Natural killer cell (primary cell): ENCODE results near the gene CBS. TPM values are rescaled to one million over a fixed set of nuclear protein-coding genes. Genes with fewer than 3 reads are reported as not detected.
A peak's percentile ranks its signal among the peaks of the same experiment; 100 is the strongest.
"Not testable (repeated sequence)": the region's sequence is repeated elsewhere in the genome, so short reads cannot be mapped to it uniquely, and the experiment has no call there.

ENCODE experiments used
- ATAC-seq, 3 donors: fragments of 150-1000 bp in 2 of 3; fragments of 200-7000 bp in 1 of 3; cut with Tn5 transposase; 1 replicate in 1 of 3; 2 replicates in 2 of 3; pipeline ENCODE4 v1.10.0; 2021; ENCODE audit warnings: mild to moderate bottlenecking in 2 of 3, moderate library complexity in 2 of 3
- DNase-seq, 2 donors: peaks; one replicate each; pipeline versions ENCODE4 v3.0.0 to v3.0.0-alpha.2; 2013 to 2021; ENCODE audit warnings: mixed read lengths in 1 of 2
- H3K27ac ChIP-seq: one replicate; pipeline ENCODE4 v1.5.1; 2013; ENCODE audit warnings: mild to moderate bottlenecking, low read length
- H3K27me3 ChIP-seq: one replicate; pipeline ENCODE4 v1.6.1; 2013; ENCODE audit warnings: low read length; ENCODE audit not compliant: control insufficient read depth, insufficient read depth
- H3K36me3 ChIP-seq: one replicate; pipeline ENCODE4 v1.6.1; 2013; ENCODE audit warnings: low read length; ENCODE audit not compliant: control insufficient read depth, insufficient read depth
- H3K4me1 ChIP-seq: one replicate; pipeline ENCODE4 v1.6.1; 2013; ENCODE audit warnings: low read length; ENCODE audit not compliant: control insufficient read depth, insufficient read depth
- H3K4me3 ChIP-seq: one replicate; pipeline ENCODE4 v1.5.1; 2013; ENCODE audit warnings: low read length
- H3K9me3 ChIP-seq: one replicate; pipeline ENCODE4 v1.6.1; 2013; ENCODE audit warnings: low read length; ENCODE audit not compliant: control insufficient read depth, insufficient read depth
- H3K27ac Mint-ChIP-seq, 2 donors: one replicate each; pipeline ENCODE4 v1.8.0; 2022; ENCODE audit warnings: mild to moderate bottlenecking in 2 of 2, mixed read lengths in 2 of 2, moderate library complexity in 1 of 2
- H3K27me3 Mint-ChIP-seq, 2 donors: one replicate each; pipeline ENCODE4 v1.8.0; 2022; ENCODE audit warnings: low read depth in 2 of 2, mixed read lengths in 2 of 2
- H3K36me3 Mint-ChIP-seq: one replicate; pipeline ENCODE4 v1.8.0; 2022; ENCODE audit warnings: mixed read lengths
- H3K4me1 Mint-ChIP-seq, 2 donors: one replicate each; pipeline ENCODE4 v1.8.0; 2022; ENCODE audit warnings: mixed read lengths in 2 of 2
- H3K4me3 Mint-ChIP-seq: one replicate; pipeline ENCODE4 v1.8.0; 2022; ENCODE audit warnings: mild to moderate bottlenecking, moderate library complexity, mixed read lengths
- H3K9me3 Mint-ChIP-seq, 2 donors: one replicate each; pipeline ENCODE4 v1.8.0; 2022; ENCODE audit warnings: mixed read lengths in 2 of 2
- WGBS: methylation state at CpG from one replicate; pipeline ENCODE4 v1.1.7; 2013; ENCODE audit warnings: missing lambda C conversion rate; ENCODE audit not compliant: insufficient coverage; 5-methylcytosine and 5-hydroxymethylcytosine counted together
- intact Hi-C: fragments of 100-400 bp; cut with micrococcal nuclease; formaldehyde crosslinking; loops from one replicate; pipeline ENCODE4 v1.14.2; 2022
- total RNA-seq, 4 donors: library from RNA; stranded (reverse); fragments of 120-200 nt in 1 of 4; gene quantifications; one replicate each; pipeline versions ENCODE4 v1.2.3 to v1.2.4, GENCODE V29; 2013 to 2022

The CBS gene
- total RNA-seq, 3 donors from 2014 or later (not counting 1 experiment from before 2014, with no cell fraction given) = 0.58 to 0.84 TPM; not detected in 1

DNA sequence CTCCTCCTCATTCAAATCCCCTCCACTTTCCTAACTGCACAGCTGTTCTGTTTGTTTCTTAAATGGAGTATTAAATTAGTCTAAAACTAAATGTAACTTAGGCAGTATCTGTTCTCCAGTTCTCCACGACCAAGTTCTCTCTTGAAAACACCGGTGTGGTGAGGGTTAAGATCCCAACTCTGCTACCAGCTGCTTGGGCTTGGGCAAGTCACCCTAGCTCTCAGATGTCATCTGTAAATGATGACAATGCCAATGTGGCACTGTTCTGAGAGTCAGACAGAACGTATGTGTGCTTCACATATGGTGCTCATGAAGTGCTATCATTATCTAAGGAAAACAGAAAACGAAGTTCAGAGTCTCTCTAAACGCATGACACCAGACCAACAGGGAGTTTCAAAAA, 29.0 kb upstream of the CBS start:
- H3K27me3 ChIP-seq, DNase-seq, H3K4me1 ChIP-seq, H3K9me3 ChIP-seq, H3K4me3 Mint-ChIP-seq, H3K9me3 Mint-ChIP-seq, H3K27ac ChIP-seq, H3K4me3 ChIP-seq, H3K27ac Mint-ChIP-seq, H3K27me3 Mint-ChIP-seq, H3K36me3 Mint-ChIP-seq, H3K36me3 ChIP-seq, ATAC-seq, H3K4me1 Mint-ChIP-seq, intact Hi-C loops: not testable (repeated sequence)
- 30% methylated on average over 2 of the region's 5 CpGs for WGBS

DNA sequence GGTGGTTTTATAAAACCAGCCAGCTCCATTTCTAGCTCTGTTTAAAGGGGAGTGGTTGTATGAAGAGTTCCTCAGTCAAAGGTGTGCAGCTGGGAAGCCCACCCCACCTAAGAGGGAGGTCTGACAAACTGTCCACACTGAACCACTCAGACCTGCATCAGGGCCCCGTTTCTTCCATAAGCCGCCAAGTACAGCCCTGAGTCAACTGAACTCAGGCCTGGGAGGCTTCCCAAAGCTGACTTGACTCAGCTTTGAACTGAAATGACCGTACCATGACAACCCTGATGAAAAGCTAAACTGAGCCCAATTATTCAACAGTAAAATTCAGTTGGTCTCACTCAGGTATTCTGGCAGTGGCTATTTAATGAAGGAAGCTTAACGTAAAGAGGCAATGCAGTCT, 26.6 kb upstream of the CBS start:
- DNase-seq, intact Hi-C loops, H3K36me3 Mint-ChIP-seq: not testable (repeated sequence)

DNA sequence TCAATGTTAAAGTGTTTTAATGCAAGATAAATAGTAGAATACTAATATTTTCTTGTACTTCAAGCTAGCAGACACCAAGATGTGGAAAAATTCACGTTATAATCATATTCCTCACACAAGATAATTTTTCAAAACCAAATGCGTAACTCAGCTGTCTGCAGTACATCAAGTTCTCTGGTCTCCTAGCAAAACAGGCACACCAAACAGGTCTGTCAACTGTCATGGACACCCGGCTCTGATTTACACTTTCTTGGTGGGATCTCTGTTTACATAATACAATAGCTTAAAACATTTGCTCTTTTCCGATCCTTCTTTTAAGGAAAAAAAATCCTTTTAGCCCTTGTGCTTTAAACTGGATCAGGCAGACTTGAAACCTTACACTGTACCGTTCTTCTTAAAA, 26.0 kb upstream of the CBS start:
- H3K4me1 ChIP-seq, H3K9me3 ChIP-seq, H3K36me3 Mint-ChIP-seq, H3K4me3 ChIP-seq, DNase-seq, H3K27me3 Mint-ChIP-seq, ATAC-seq, H3K4me3 Mint-ChIP-seq, H3K36me3 ChIP-seq, H3K9me3 Mint-ChIP-seq, H3K4me1 Mint-ChIP-seq, H3K27ac Mint-ChIP-seq, H3K27me3 ChIP-seq, H3K27ac ChIP-seq, intact Hi-C loops: not testable (repeated sequence)
- no CpG with 5 or more reads among the region's 5 CpGs for WGBS

More for the DNA sequence above, 26.6 kb upstream of the CBS start:
- not testable (repeated sequence) for H3K9me3 ChIP-seq, H3K4me3 ChIP-seq, H3K27me3 ChIP-seq, H3K27ac ChIP-seq, H3K4me1 Mint-ChIP-seq, H3K9me3 Mint-ChIP-seq, H3K27me3 Mint-ChIP-seq, H3K27ac Mint-ChIP-seq, H3K4me1 ChIP-seq, H3K4me3 Mint-ChIP-seq, H3K36me3 ChIP-seq, ATAC-seq
- WGBS = no CpG with 5 or more reads among the region's 4 CpGs

DNA sequence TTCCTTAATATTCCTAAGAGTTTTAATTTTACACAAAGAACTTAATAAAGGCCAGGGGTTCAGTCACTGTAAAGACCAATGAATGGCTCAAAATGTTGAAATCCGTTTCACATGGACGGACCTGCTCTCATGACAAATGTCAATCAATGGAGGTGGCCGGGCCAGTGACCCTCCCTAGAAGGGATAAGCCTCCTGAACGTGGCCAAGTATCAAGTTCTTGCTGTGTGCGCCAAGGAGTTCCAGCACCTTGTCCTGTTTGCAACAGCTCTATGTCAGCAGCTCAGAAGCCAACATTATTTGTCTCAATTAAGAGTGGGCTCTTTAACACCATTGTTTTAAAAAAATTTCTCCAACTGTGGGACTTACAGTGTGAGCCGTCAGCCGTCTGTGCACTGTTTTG, 25.4 kb upstream of the CBS start:
- H3K4me1 Mint-ChIP-seq, DNase-seq, H3K4me1 ChIP-seq, H3K27ac ChIP-seq, H3K36me3 ChIP-seq, intact Hi-C loops, H3K9me3 Mint-ChIP-seq, H3K27me3 ChIP-seq, H3K36me3 Mint-ChIP-seq, ATAC-seq, H3K9me3 ChIP-seq, H3K4me3 Mint-ChIP-seq, H3K4me3 ChIP-seq, H3K27me3 Mint-ChIP-seq, H3K27ac Mint-ChIP-seq: not testable (repeated sequence)
- no CpG with 5 or more reads among the region's 7 CpGs for WGBS

DNA sequence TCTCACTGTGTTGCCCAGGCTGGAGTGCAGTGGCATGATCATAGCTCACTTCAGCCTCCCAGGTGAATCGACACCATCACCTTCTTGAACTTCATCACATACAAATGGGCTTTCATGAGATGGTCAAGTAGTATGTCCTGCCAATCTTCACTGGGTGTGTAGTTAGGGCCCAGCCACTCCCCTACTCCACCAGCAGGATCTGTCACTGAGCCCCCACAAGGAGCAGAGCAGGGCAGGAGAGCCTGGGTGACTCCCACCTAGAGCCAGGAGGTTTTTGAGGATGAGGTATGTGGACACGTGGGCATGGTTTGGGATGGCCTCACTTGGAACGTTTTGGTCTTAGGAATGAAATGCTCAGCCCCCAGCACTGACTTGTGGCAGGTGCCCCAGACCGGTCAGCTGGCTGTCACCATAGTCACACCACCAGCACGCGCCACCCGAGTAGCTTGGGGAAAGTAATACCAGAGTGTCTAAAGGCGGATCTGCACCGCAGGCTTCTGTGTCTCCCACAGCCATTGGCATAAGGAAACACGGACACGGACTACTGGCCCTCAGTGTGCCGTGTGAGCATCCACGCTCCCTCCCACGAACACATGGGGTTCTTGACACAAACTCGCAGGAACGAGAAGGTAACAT, 16.5 kb upstream of the CBS start:
- H3K4me1 ChIP-seq, H3K27ac ChIP-seq, H3K4me1 Mint-ChIP-seq, H3K9me3 ChIP-seq, H3K27me3 ChIP-seq, H3K4me3 Mint-ChIP-seq, H3K36me3 Mint-ChIP-seq, ATAC-seq, DNase-seq, intact Hi-C loops, H3K4me3 ChIP-seq, H3K27me3 Mint-ChIP-seq, H3K9me3 Mint-ChIP-seq, H3K36me3 ChIP-seq, H3K27ac Mint-ChIP-seq: not testable (repeated sequence)
- WGBS = no CpG with 5 or more reads among the region's 16 CpGs

DNA sequence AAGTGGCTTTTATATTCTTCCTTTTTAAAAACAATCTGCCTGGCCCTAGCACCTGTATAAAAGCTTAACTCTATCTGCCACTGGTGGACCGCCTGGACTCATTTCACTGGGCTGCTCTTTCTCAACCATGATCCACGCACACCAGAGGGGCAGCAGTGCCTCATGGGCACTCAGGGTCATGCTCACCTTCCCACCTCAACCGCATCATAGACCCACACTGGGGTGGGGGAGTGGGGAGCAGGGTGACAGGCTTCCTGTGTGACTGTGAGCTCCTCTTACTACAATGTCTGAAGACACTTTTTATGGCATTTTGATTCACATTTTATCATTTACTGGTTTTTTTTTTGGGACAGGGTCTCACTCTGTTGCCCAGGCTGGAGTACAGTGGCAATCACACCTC, 15.3 kb upstream of the CBS start:
- H3K36me3 Mint-ChIP-seq, H3K36me3 ChIP-seq, H3K9me3 Mint-ChIP-seq, H3K4me3 Mint-ChIP-seq, H3K4me1 ChIP-seq, H3K4me3 ChIP-seq, intact Hi-C loops, H3K27me3 ChIP-seq, H3K27ac Mint-ChIP-seq, DNase-seq, H3K27me3 Mint-ChIP-seq, H3K27ac ChIP-seq, H3K9me3 ChIP-seq, H3K4me1 Mint-ChIP-seq: not testable (repeated sequence)
- no CpG with 5 or more reads among the region's 3 CpGs for WGBS
- ATAC-seq = peak; percentile 41 to 91 (median 77)

DNA sequence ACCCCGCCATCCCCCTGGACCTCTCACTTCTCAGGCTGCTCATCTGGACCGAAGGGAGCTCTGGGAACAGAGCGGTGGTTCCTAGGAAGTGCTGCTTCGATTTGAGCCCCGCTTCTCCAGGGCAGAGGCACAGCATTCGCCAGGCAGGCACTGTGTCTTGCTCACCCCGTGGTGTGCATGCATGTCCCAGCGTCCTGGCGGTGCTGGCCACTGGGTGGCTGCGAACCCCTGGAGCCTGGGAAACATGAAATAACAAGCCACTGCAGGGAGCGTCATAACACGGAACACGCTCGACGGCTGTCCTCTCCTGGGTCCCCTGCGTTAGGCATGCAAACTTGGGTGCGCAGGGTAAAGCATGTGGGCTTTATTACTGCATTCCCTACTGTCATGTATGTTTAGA, 13.8 kb upstream of the CBS start:
- H3K27me3 Mint-ChIP-seq, intact Hi-C loops, H3K27ac ChIP-seq, H3K27ac Mint-ChIP-seq, ATAC-seq, H3K4me3 Mint-ChIP-seq, H3K4me1 ChIP-seq, H3K9me3 ChIP-seq, H3K4me1 Mint-ChIP-seq, H3K27me3 ChIP-seq, DNase-seq, H3K4me3 ChIP-seq, H3K9me3 Mint-ChIP-seq, H3K36me3 Mint-ChIP-seq, H3K36me3 ChIP-seq: not testable (repeated sequence)
- no CpG with 5 or more reads among the region's 17 CpGs for WGBS

DNA sequence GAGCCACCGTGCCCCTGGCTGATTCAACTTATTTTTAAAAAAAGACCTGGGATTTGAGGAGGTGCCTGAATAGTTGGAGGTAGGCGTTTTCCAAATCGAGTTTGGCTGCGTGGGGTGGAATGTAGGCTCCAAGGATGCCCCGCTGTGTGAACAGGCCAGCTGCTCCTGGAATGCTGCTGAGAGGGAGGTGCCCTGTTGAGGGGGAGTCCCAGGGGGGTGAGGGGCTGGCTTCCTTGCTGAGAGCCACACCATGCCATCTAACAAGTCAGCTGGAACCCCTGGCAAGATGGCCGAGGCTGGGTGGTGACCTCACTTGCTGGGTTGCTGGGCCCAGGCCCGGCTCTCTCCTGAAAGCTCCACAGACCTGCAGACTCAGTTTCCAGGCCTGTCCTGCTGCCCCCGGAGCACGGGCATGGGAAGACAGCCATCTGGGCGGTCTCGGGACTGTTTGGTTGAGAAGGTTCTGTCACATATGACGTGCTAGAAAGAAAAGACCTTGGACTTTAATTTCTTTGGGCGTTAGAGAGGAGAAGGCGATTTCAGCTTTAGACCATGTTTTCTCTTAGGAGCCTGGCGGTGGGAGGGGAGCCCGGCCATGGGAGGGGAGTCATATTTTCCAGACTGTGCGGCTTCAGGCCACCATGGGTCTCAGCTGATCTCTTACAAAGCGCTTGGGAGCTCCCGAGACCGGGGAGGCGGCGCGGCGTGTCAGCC, 7.1 kb upstream of the CBS start:
- H3K36me3 ChIP-seq, H3K9me3 ChIP-seq, H3K27ac ChIP-seq, H3K4me3 Mint-ChIP-seq, H3K4me1 Mint-ChIP-seq, H3K4me1 ChIP-seq, intact Hi-C loops, H3K27me3 Mint-ChIP-seq, H3K4me3 ChIP-seq, ATAC-seq, H3K27ac Mint-ChIP-seq, H3K27me3 ChIP-seq, DNase-seq, H3K9me3 Mint-ChIP-seq, H3K36me3 Mint-ChIP-seq: not testable (repeated sequence)
- WGBS = no CpG with 5 or more reads among the region's 24 CpGs
